GM12873 (cell line): ENCODE results near the gene RBPMS2.

Experiments used
- CTCF ChIP-seq: IDR thresholded peaks from 2 replicates; pipeline ENCODE4 v1.5.1; 2012; ENCODE audit warnings: low read depth, mild to moderate bottlenecking, moderate library complexity, low read length, control low read depth; ENCODE audit not compliant: insufficient read depth; ENCODE audit errors: missing control alignments

Gene RBPMS2

GRCh38 chr15:64731805-64732151, 43.6 kb downstream of the RBPMS2 start:
- no peak for TF ChIP-seq CTCF

- TF ChIP-seq CTCF = peak; percentile 94
Measured at GRCh38 chr15:64731012-64731804, 44.2 kb downstream of the RBPMS2 start.

GRCh38 chr15:64730151-64730550, 45.2 kb downstream of the RBPMS2 start:
- no peak for TF ChIP-seq CTCF

GRCh38 chr15:64720188-64720587, 55.2 kb downstream of the RBPMS2 start:
- no peak for TF ChIP-seq CTCF

GRCh38 chr15:64717735-64718495, 57.5 kb downstream of the RBPMS2 start:
- no peak for TF ChIP-seq CTCF

- TF ChIP-seq CTCF = no peak
Measured at GRCh38 chr15:64717130-64717529, 58.3 kb downstream of the RBPMS2 start.

- TF ChIP-seq CTCF = no peak
Measured at GRCh38 chr15:64716452-64716851, 58.9 kb downstream of the RBPMS2 start.
